Loucy (cell line): Measurements from ENCODE around the gene MTR.

Source experiments
- H2AFZ ChIP-seq: fragments of 200-600 bp; sonication (generic); 2 replicates; pipeline ENCODE4 v1.6.0; 2016; ENCODE audit warnings: antibody characterized with exemption, mild to moderate bottlenecking, low read length, moderate library complexity
- H3F3A ChIP-seq: fragments of 200-600 bp; 2 replicates; pipeline ENCODE4 v1.6.0; 2016; ENCODE audit warnings: antibody characterized with exemption, low read depth, mild to moderate bottlenecking
- H3K27me3 ChIP-seq: fragments of 200-600 bp; sonication (generic); 2 replicates; pipeline ENCODE4 v1.6.1; 2014; ENCODE audit warnings: low read length, mild to moderate bottlenecking; ENCODE audit not compliant: insufficient read depth, poor library complexity, severe bottlenecking
- H3K36me3 ChIP-seq: fragments of 200-600 bp; sonication (generic); 2 replicates; pipeline ENCODE4 v1.6.1; 2016; ENCODE audit warnings: low read length; ENCODE audit not compliant: insufficient read depth
- H3K4me1 ChIP-seq: fragments of 200-600 bp; sonication (generic); 2 replicates; pipeline ENCODE4 v1.5.1; 2014; ENCODE audit warnings: low read length, mild to moderate bottlenecking; ENCODE audit not compliant: insufficient read depth, poor library complexity, severe bottlenecking
- H3K4me2 ChIP-seq: fragments of 200-600 bp; sonication (generic); 2 replicates; pipeline ENCODE4 v1.6.0; 2014; ENCODE audit warnings: antibody characterized with exemption, low read length, low read depth, mild to moderate bottlenecking; ENCODE audit not compliant: poor library complexity, severe bottlenecking
- H3K4me3 ChIP-seq: fragments of 200-600 bp; sonication (generic); 2 replicates; pipeline ENCODE4 v1.5.1; 2014; ENCODE audit warnings: low read length, mild to moderate bottlenecking, mixed read lengths; ENCODE audit not compliant: poor library complexity, severe bottlenecking
- H3K79me2 ChIP-seq: fragments of 200-600 bp; sonication (generic); 2 replicates; pipeline ENCODE4 v1.6.1; 2014; ENCODE audit warnings: low read length; ENCODE audit not compliant: insufficient read depth
- H3K9ac ChIP-seq: fragments of 200-600 bp; sonication (generic); 2 replicates; pipeline ENCODE4 v1.6.0; 2014; ENCODE audit warnings: mild to moderate bottlenecking, low read depth, low read length, moderate library complexity; ENCODE audit not compliant: poor library complexity, severe bottlenecking
- H3K9me2 ChIP-seq: fragments of 200-600 bp; sonication (generic); replicated peaks from 2 replicates; pipeline ENCODE4 v1.6.1; 2016; ENCODE audit warnings: low read depth, low read length, mixed read lengths
- H3K9me3 ChIP-seq: fragments of 200-600 bp; sonication (generic); 2 replicates; pipeline ENCODE4 v1.6.1; 2014; ENCODE audit warnings: mild to moderate bottlenecking, antibody characterized with exemption, low read length, low read depth; ENCODE audit not compliant: insufficient read depth
- H4K20me1 ChIP-seq: fragments of 200-600 bp; sonication (generic); 2 replicates; pipeline ENCODE4 v1.6.0; 2014; ENCODE audit warnings: antibody characterized with exemption, low read length, mild to moderate bottlenecking; ENCODE audit not compliant: insufficient read depth, poor library complexity, severe bottlenecking
- EZH2phosphoT487 ChIP-seq: fragments of 200-600 bp; IDR thresholded peaks from 2 replicates; pipeline ENCODE4 v1.6.1; 2018; ENCODE audit warnings: antibody characterized with exemption, mild to moderate bottlenecking, moderate library complexity, borderline replicate concordance
- TF ChIP-seq, protein P1 (sequence below): fragments of 200-600 bp; sonication (generic); conservative IDR thresholded peaks from 2 replicates; pipeline ENCODE4 v1.5.1; 2014; ENCODE audit warnings: mild to moderate bottlenecking, antibody characterized with exemption, low read length

MTR gene

DNA sequence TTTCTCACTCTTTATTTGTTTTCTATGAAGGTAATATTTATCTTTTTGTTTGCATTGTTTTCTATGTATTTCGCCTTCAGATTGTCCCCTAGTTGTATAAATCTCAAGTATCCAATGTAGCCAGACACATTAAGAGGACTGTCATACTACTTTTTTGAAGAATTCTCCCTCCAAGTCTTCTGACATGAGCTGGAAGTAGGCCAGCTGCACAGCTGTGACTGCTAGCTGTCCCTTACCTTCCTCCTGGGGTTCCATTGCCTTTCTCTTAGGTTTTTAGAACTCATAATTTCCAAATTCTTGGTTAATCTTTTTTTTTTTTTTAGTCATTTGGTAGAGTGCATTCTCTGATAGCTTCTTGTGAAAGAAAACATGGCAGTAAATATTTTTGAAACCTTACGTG, 46.2 kb downstream of the MTR start:
- no peaks in the 10 kb centered on the region for H3K9me2 ChIP-seq
- no peak overlapping the region for H3K9ac ChIP-seq
- no peaks in the 10 kb centered on the region for H3K79me2 ChIP-seq
- peaks cover 81% of the 10 kb centered on the region for H3K36me3 ChIP-seq
- TF ChIP-seq, protein P1, sequence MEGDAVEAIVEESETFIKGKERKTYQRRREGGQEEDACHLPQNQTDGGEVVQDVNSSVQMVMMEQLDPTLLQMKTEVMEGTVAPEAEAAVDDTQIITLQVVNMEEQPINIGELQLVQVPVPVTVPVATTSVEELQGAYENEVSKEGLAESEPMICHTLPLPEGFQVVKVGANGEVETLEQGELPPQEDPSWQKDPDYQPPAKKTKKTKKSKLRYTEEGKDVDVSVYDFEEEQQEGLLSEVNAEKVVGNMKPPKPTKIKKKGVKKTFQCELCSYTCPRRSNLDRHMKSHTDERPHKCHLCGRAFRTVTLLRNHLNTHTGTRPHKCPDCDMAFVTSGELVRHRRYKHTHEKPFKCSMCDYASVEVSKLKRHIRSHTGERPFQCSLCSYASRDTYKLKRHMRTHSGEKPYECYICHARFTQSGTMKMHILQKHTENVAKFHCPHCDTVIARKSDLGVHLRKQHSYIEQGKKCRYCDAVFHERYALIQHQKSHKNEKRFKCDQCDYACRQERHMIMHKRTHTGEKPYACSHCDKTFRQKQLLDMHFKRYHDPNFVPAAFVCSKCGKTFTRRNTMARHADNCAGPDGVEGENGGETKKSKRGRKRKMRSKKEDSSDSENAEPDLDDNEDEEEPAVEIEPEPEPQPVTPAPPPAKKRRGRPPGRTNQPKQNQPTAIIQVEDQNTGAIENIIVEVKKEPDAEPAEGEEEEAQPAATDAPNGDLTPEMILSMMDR = no peak
- TF ChIP-seq EZH2phosphoT487 = no peak
- H3K4me2 ChIP-seq = no peak overlapping the region
- no peaks in the 10 kb centered on the region for H3K9me3 ChIP-seq
- H4K20me1 ChIP-seq = no peaks in the 10 kb centered on the region
- H3K4me1 ChIP-seq = no peaks in the 10 kb centered on the region
- no peak overlapping the region for H2AFZ ChIP-seq
- no peak overlapping the region for H3K4me3 ChIP-seq
- H3K27me3 ChIP-seq = no peaks in the 10 kb centered on the region
- H3F3A ChIP-seq = no peaks in the 10 kb centered on the region

DNA sequence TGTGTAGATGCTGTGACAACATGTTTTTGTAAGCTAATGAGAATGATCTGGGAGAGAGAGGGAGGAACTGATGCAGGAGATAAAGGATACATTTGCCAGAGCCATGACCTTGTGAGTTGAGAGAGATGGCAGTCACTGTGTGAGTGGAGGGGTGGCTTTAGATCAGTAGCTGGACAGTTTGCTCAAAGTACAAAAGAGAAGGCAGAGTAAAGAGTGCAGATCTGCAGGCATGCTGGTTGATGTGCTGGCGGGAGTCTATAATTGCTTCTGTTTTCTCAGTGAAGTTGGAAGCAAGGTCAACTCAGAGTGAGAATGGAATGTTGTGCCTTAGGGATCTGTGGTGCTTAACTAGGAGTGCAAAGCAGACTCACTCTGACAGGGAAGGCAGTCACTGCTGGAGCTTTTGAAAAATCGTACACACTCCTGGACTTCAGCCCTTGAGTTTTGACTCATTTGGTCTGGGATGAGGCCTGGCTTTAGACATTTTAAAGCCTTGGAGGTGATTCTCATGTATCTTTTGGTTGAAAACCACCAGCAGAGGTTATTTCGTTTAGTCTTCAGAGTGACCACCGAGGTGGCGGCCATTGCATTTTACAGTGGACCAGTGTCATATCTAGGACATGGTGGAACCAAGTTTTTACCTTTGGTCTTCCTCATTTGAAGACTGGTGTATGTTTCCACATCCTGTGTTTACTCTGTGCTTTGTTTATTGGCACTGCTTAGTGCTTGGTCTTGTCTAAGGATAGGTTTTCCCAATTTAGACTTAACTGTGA, 49.6 kb downstream of the MTR start:
- Histone ChIP-seq H3F3A (no peaks in the 10 kb centered on the region), H3K27me3 (no peaks in the 10 kb centered on the region), H3K36me3 (peaks cover 62% of the 10 kb centered on the region; the same call in 1 of the 2 replicates), H4K20me1 (no peaks in the 10 kb centered on the region), H3K4me1 (peaks cover 7% of the 10 kb centered on the region), H2AFZ (no peak overlapping the region), H3K4me2 (no peak overlapping the region), H3K79me2 (no peaks in the 10 kb centered on the region), H3K4me3 (no peak overlapping the region), H3K9ac (no peak overlapping the region), H3K9me2 (no peaks in the 10 kb centered on the region), H3K9me3 (no peaks in the 10 kb centered on the region)
- no peak for TF ChIP-seq EZH2phosphoT487
- TF ChIP-seq, protein P1 = no peak

DNA sequence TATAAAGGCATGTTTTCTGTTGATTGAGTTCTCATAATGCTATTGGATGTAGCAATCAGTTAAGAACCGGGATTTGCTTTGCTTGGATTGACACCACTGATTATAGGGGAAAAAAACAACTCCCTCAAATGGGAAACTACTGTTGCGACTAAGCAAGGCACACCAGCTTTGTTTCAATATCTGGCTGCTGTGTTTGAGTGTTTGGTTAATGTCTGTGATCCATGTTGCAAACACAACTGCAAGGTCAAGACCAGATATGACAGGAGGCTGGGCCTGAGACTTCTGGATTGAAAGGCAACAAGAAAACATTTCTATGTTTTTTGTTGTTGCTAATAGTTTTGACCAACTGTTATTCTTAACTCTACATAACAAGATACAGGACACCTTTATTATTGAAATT, 50.7 kb downstream of the MTR start:
- Histone ChIP-seq H4K20me1 (no peaks in the 10 kb centered on the region), H3K9ac (no peak overlapping the region), H2AFZ (no peak overlapping the region), H3K4me2 (no peak overlapping the region), H3F3A (no peaks in the 10 kb centered on the region), H3K79me2 (no peaks in the 10 kb centered on the region), H3K9me3 (no peaks in the 10 kb centered on the region), H3K9me2 (no peaks in the 10 kb centered on the region), H3K36me3 (peaks cover 60% of the 10 kb centered on the region; the same call in 1 of the 2 replicates), H3K27me3 (no peaks in the 10 kb centered on the region), H3K4me3 (no peak overlapping the region), H3K4me1 (peaks cover 7% of the 10 kb centered on the region)
- TF ChIP-seq, protein P1 = no peak
- TF ChIP-seq EZH2phosphoT487 = no peak
